Natural killer cell treated with Interleukin-12 subunit alpha and Interleukin-12 subunit beta and Interleukin-15 and Interleukin-18, amount 100 ng/mL, for 72 hours (primary cell): ENCODE data around the gene CDK14. TPM values are rescaled to one million over a fixed set of nuclear protein-coding genes. Genes with fewer than 3 reads are reported as not detected.
"Not testable (repeated sequence)": the region's sequence is repeated elsewhere in the genome, so short reads cannot be mapped to it uniquely, and the experiment has no call there.

ENCODE experiments used
- ATAC-seq, 2 donors: fragments of 150-1000 bp; cut with Tn5 transposase in 1 of 2; sonication (Bioruptor Pico), chemical (Tn5 transposase) in 1 of 2; 2 replicates each; pipeline ENCODE4 v1.10.0; 2021
- DNase-seq: peaks from one replicate; pipeline ENCODE4 v3.0.0; 2022; ENCODE audit warnings: low spot score
- H3K27ac Mint-ChIP-seq, 2 donors: 1 replicate in 1 of 2; 2 replicates in 1 of 2; pipeline ENCODE4 v1.8.0; 2022; ENCODE audit warnings: mixed read lengths in 2 of 2, mild to moderate bottlenecking in 1 of 2, moderate library complexity in 1 of 2
- H3K27me3 Mint-ChIP-seq, 2 donors: 1 replicate in 1 of 2; 2 replicates in 1 of 2; pipeline ENCODE4 v1.8.0; 2022; ENCODE audit warnings: mixed read lengths in 2 of 2
- H3K36me3 Mint-ChIP-seq: one replicate; pipeline ENCODE4 v1.8.0; 2022; ENCODE audit warnings: mixed read lengths
- H3K4me1 Mint-ChIP-seq, 2 donors: 1 replicate in 1 of 2; 2 replicates in 1 of 2; pipeline ENCODE4 v1.8.0; 2022; ENCODE audit warnings: low read depth in 2 of 2, mixed read lengths in 2 of 2, mild to moderate bottlenecking in 1 of 2
- H3K4me3 Mint-ChIP-seq: one replicate; pipeline ENCODE4 v1.8.0; 2022; ENCODE audit warnings: mixed read lengths
- H3K9me3 Mint-ChIP-seq: 2 replicates; pipeline ENCODE4 v1.8.0; 2022; ENCODE audit warnings: mixed read lengths
- total RNA-seq, 2 donors: library from RNA; stranded (reverse); gene quantifications; one replicate each; pipeline ENCODE4 v1.2.3, GENCODE V29; 2022

Gene CDK14
- total RNA-seq, 2 donors from 2014 or later = 0.76 to 2.8 TPM

GRCh38 chr7:90626013-90626412, 29.9 kb downstream of the CDK14 start:
- Mint-ChIP-seq H3K27ac (no peak overlapping the region), H3K4me1 (no peaks in the 10 kb centered on the region), H3K27me3 (no peaks in the 10 kb centered on the region), H3K9me3 (peaks cover 3% of the 10 kb centered on the region), H3K36me3 (no peaks in the 10 kb centered on the region), H3K4me3 (no peak overlapping the region)
- ATAC-seq (no peak), DNase-seq (no peak)

GRCh38 chr7:90629297-90629918, 33.3 kb downstream of the CDK14 start:
- Mint-ChIP-seq H3K4me1 (no peaks in the 10 kb centered on the region), H3K9me3 (no peaks in the 10 kb centered on the region), H3K36me3 (no peaks in the 10 kb centered on the region), H3K27me3 (no peaks in the 10 kb centered on the region), H3K4me3 (no peak overlapping the region), H3K27ac (no peak overlapping the region)
- no peak for ATAC-seq
- DNase-seq = no peak

- H3K9me3 Mint-ChIP-seq = no peaks in the 10 kb centered on the region
- H3K4me1 Mint-ChIP-seq = no peaks in the 10 kb centered on the region
- no peaks in the 10 kb centered on the region for H3K36me3 Mint-ChIP-seq
- no peak overlapping the region for H3K27ac Mint-ChIP-seq
- DNase-seq = no peak
- no peak for ATAC-seq
- H3K4me3 Mint-ChIP-seq = no peak overlapping the region
- H3K27me3 Mint-ChIP-seq = no peaks in the 10 kb centered on the region
These were observed 35.4 kb downstream of the CDK14 start for GRCh38 chr7:90631502-90631901.

GRCh38 chr7:90639683-90640082, 43.6 kb downstream of the CDK14 start:
- not testable (repeated sequence) for H3K36me3 Mint-ChIP-seq, H3K27me3 Mint-ChIP-seq, DNase-seq, H3K27ac Mint-ChIP-seq, H3K9me3 Mint-ChIP-seq, H3K4me3 Mint-ChIP-seq, ATAC-seq, H3K4me1 Mint-ChIP-seq

- H3K4me1 Mint-ChIP-seq = no peaks in the 10 kb centered on the region
These were observed 46.9 kb downstream of the CDK14 start for GRCh38 chr7:90642978-90643377.

GRCh38 chr7:90645784-90646183, 49.7 kb downstream of the CDK14 start:
- Mint-ChIP-seq H3K36me3 (no peaks in the 10 kb centered on the region), H3K9me3 (peaks cover 7% of the 10 kb centered on the region), H3K27me3 (no peaks in the 10 kb centered on the region), H3K27ac (no peak overlapping the region), H3K4me3 (no peak overlapping the region), H3K4me1 (no peaks in the 10 kb centered on the region)
- no peak for ATAC-seq
- DNase-seq = no peak

More at GRCh38 chr7:90642978-90643377, 46.9 kb downstream of the CDK14 start:
- H3K9me3 Mint-ChIP-seq = peaks cover 4% of the 10 kb centered on the region
- H3K36me3 Mint-ChIP-seq = no peaks in the 10 kb centered on the region
- no peaks in the 10 kb centered on the region for H3K27me3 Mint-ChIP-seq
- H3K4me3 Mint-ChIP-seq = no peak overlapping the region
- ATAC-seq = no peak
- no peak overlapping the region for H3K27ac Mint-ChIP-seq
- no peak for DNase-seq

GRCh38 chr7:90648107-90648506, 52.0 kb downstream of the CDK14 start:
- DNase-seq = no peak
- no peaks in the 10 kb centered on the region for H3K36me3 Mint-ChIP-seq
- peaks cover 8% of the 10 kb centered on the region for H3K9me3 Mint-ChIP-seq
- no peak for ATAC-seq
- H3K27ac Mint-ChIP-seq = no peak overlapping the region
- H3K27me3 Mint-ChIP-seq = no peaks in the 10 kb centered on the region
- H3K4me3 Mint-ChIP-seq = no peak overlapping the region
- no peaks in the 10 kb centered on the region for H3K4me1 Mint-ChIP-seq

GRCh38 chr7:90648834-90649233, 52.7 kb downstream of the CDK14 start:
- ATAC-seq = no peak
- Mint-ChIP-seq H3K36me3 (no peaks in the 10 kb centered on the region), H3K4me3 (no peak overlapping the region), H3K4me1 (no peaks in the 10 kb centered on the region), H3K27ac (no peak overlapping the region), H3K9me3 (peaks cover 8% of the 10 kb centered on the region), H3K27me3 (no peaks in the 10 kb centered on the region)
- DNase-seq = no peak

GRCh38 chr7:90654718-90655427, 58.8 kb downstream of the CDK14 start:
- Mint-ChIP-seq H3K27me3 (no peaks in the 10 kb centered on the region), H3K9me3 (peaks cover 8% of the 10 kb centered on the region), H3K4me1 (no peaks in the 10 kb centered on the region), H3K4me3 (no peak overlapping the region), H3K27ac (no peak overlapping the region), H3K36me3 (no peaks in the 10 kb centered on the region)
- ATAC-seq (no peak), DNase-seq (no peak)

- Mint-ChIP-seq H3K27me3 (no peaks in the 10 kb centered on the region), H3K9me3 (peaks cover 4% of the 10 kb centered on the region), H3K4me3 (no peak overlapping the region), H3K27ac (no peak overlapping the region), H3K36me3 (no peaks in the 10 kb centered on the region), H3K4me1 (no peaks in the 10 kb centered on the region)
- DNase-seq = no peak
- ATAC-seq = no peak
These were observed 59.4 kb downstream of the CDK14 start for GRCh38 chr7:90655566-90655965.

- no peaks in the 10 kb centered on the region for H3K9me3 Mint-ChIP-seq
- no peak for ATAC-seq
- H3K27ac Mint-ChIP-seq = no peak overlapping the region
- no peak for DNase-seq
- H3K4me1 Mint-ChIP-seq = no peaks in the 10 kb centered on the region
- H3K36me3 Mint-ChIP-seq = no peaks in the 10 kb centered on the region
- H3K27me3 Mint-ChIP-seq = no peaks in the 10 kb centered on the region
- no peak overlapping the region for H3K4me3 Mint-ChIP-seq
These were observed 61.4 kb downstream of the CDK14 start for GRCh38 chr7:90657481-90657880.

- Mint-ChIP-seq H3K27me3 (no peaks in the 10 kb centered on the region), H3K27ac (no peak overlapping the region), H3K9me3 (no peaks in the 10 kb centered on the region), H3K36me3 (no peaks in the 10 kb centered on the region), H3K4me3 (no peak overlapping the region), H3K4me1 (no peaks in the 10 kb centered on the region)
- ATAC-seq (no peak), DNase-seq (no peak)
These were observed 64.0 kb downstream of the CDK14 start for GRCh38 chr7:90660100-90660499.

GRCh38 chr7:90660819-90661218, 64.7 kb downstream of the CDK14 start:
- Mint-ChIP-seq H3K27ac (no peak overlapping the region), H3K36me3 (no peaks in the 10 kb centered on the region), H3K27me3 (no peaks in the 10 kb centered on the region), H3K9me3 (no peaks in the 10 kb centered on the region), H3K4me3 (no peak overlapping the region), H3K4me1 (no peaks in the 10 kb centered on the region)
- DNase-seq = no peak
- no peak for ATAC-seq

- no peaks in the 10 kb centered on the region for H3K4me1 Mint-ChIP-seq
- H3K27me3 Mint-ChIP-seq = no peaks in the 10 kb centered on the region
- DNase-seq (no peak), ATAC-seq (no peak)
- H3K36me3 Mint-ChIP-seq = no peaks in the 10 kb centered on the region
- no peak overlapping the region for H3K4me3 Mint-ChIP-seq
- no peak overlapping the region for H3K27ac Mint-ChIP-seq
- H3K9me3 Mint-ChIP-seq = no peaks in the 10 kb centered on the region
These were observed 65.4 kb downstream of the CDK14 start for GRCh38 chr7:90661290-90662151.
